T-helper 2 cell treated with Interferon-gamma antibody and Interleukin-4, amounts not matched to agents 5 μg/mL and 100 μg/mL, for 36 hours (primary cell): ENCODE data around the gene STAU1.
A peak's percentile ranks its signal among the peaks of the same experiment; 100 is the strongest.
"Not testable (repeated sequence)": the region's sequence is repeated elsewhere in the genome, so short reads cannot be mapped to it uniquely, and the experiment has no call there.

Source experiments
- DNase-seq: peaks from one replicate; pipeline ENCODE4 v3.0.0; 2021; ENCODE audit warnings: low spot score
- H3K27ac Mint-ChIP-seq: one replicate; pipeline ENCODE4 v1.8.0; 2021; ENCODE audit warnings: mild to moderate bottlenecking, mixed read lengths
- H3K27me3 Mint-ChIP-seq: one replicate; pipeline ENCODE4 v1.8.0; 2021; ENCODE audit warnings: low read depth, mixed read lengths
- H3K36me3 Mint-ChIP-seq: one replicate; pipeline ENCODE4 v1.8.0; 2021; ENCODE audit warnings: low read depth, mixed read lengths
- H3K4me1 Mint-ChIP-seq: one replicate; pipeline ENCODE4 v1.8.0; 2021; ENCODE audit warnings: low read depth, mixed read lengths
- H3K4me3 Mint-ChIP-seq: one replicate; pipeline ENCODE4 v1.8.0; 2022; ENCODE audit warnings: mild to moderate bottlenecking, moderate library complexity, mixed read lengths
- H3K9me3 Mint-ChIP-seq: one replicate; pipeline ENCODE4 v1.8.0; 2021; ENCODE audit warnings: mixed read lengths

Gene STAU1

GRCh38 chr20:49186535-49187329 is 1.4 kb downstream of the STAU1 start:
- no peaks in the 10 kb centered on the region for H3K9me3 Mint-ChIP-seq
- DNase-seq: peak; percentile 63
- H3K27ac Mint-ChIP-seq: peak overlapping the region; percentile 75
- peaks cover 43% of the 10 kb centered on the region for H3K4me1 Mint-ChIP-seq
- peaks cover 2% of the 10 kb centered on the region for H3K27me3 Mint-ChIP-seq
- peak overlapping the region; percentile 87 for H3K4me3 Mint-ChIP-seq
- H3K36me3 Mint-ChIP-seq: peaks cover 14% of the 10 kb centered on the region

DNA sequence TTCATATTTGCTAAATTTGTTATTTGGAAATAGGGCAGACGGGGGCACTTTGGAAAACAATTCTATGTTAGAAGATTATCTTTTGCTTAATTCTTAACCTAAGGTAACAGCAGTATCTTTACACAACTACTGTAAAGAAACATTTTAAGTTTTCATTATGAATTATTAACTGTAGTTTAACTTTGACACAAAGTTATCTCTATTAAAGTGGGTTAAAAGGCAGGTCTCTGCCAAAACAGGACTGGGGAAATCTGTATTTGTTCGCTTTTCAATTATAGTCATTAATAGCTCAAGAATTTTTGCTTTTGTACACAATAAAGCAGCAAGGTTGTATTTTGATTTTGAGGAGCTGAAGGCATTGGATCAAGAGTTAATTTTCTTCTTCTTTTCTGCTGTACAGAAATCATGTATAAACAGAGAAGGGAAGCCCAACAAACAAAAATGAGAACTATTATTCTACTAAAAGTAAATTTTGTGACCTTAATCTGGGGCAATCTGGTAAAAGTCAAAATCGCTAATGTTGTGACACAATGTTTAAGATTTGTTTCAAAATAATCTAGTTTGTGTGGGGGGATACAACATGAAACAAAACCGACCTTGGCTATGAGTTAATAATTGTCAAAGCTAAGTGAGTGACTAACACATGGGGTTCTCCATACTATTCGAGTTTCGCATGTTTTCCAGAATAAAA is 2.9 kb downstream of the STAU1 start:
- peak overlapping the region; percentile 44 for H3K4me3 Mint-ChIP-seq
- peaks cover 15% of the 10 kb centered on the region for H3K36me3 Mint-ChIP-seq
- DNase-seq: no peak
- peaks cover 2% of the 10 kb centered on the region for H3K27me3 Mint-ChIP-seq
- H3K4me1 Mint-ChIP-seq: peaks cover 52% of the 10 kb centered on the region
- H3K27ac Mint-ChIP-seq: no peak overlapping the region
- H3K9me3 Mint-ChIP-seq: no peaks in the 10 kb centered on the region

- Mint-ChIP-seq H3K27ac (no peak overlapping the region), H3K4me1 (peaks cover 55% of the 10 kb centered on the region), H3K27me3 (peaks cover 1% of the 10 kb centered on the region), H3K36me3 (peaks cover 15% of the 10 kb centered on the region), H3K4me3 (peak overlapping the region; percentile 44), H3K9me3 (no peaks in the 10 kb centered on the region)
- no peak for DNase-seq
These were observed 3.5 kb downstream of the STAU1 start for GRCh38 chr20:49184691-49185070.

GRCh38 chr20:49184084-49184501 is 4.0 kb downstream of the STAU1 start:
- peaks cover 14% of the 10 kb centered on the region for H3K36me3 Mint-ChIP-seq
- H3K9me3 Mint-ChIP-seq, H3K27me3 Mint-ChIP-seq, DNase-seq, H3K27ac Mint-ChIP-seq, H3K4me3 Mint-ChIP-seq: not testable (repeated sequence)
- peaks cover 59% of the 10 kb centered on the region for H3K4me1 Mint-ChIP-seq

DNA sequence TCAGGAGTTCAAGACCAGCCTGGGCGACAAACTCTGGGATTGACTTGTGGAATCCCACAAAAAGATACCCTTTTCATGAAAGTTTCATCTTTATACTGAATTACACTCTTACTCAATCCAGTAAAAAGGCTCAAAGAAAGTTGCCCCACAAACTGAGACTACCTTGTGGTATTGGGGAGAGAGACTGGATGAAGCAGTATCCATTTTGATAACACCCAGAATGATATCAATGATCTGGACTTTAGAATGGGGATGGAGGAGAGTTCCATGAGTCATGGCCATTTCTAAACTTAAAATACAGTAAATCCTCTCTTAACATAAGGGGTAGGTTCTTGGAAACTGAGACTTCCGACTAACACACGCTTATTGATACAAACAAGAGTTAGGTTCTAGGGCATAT is 4.7 kb downstream of the STAU1 start:
- H3K36me3 Mint-ChIP-seq: peaks cover 14% of the 10 kb centered on the region
- no peak for DNase-seq
- H3K27me3 Mint-ChIP-seq: no peaks in the 10 kb centered on the region
- H3K4me1 Mint-ChIP-seq: peaks cover 56% of the 10 kb centered on the region
- no peaks in the 10 kb centered on the region for H3K9me3 Mint-ChIP-seq
- H3K27ac Mint-ChIP-seq: no peak overlapping the region
- no peak overlapping the region for H3K4me3 Mint-ChIP-seq

- Mint-ChIP-seq H3K27ac (no peak overlapping the region), H3K4me3 (no peak overlapping the region)
These were observed 6.8 kb downstream of the STAU1 start for GRCh38 chr20:49181265-49181877.

DNA sequence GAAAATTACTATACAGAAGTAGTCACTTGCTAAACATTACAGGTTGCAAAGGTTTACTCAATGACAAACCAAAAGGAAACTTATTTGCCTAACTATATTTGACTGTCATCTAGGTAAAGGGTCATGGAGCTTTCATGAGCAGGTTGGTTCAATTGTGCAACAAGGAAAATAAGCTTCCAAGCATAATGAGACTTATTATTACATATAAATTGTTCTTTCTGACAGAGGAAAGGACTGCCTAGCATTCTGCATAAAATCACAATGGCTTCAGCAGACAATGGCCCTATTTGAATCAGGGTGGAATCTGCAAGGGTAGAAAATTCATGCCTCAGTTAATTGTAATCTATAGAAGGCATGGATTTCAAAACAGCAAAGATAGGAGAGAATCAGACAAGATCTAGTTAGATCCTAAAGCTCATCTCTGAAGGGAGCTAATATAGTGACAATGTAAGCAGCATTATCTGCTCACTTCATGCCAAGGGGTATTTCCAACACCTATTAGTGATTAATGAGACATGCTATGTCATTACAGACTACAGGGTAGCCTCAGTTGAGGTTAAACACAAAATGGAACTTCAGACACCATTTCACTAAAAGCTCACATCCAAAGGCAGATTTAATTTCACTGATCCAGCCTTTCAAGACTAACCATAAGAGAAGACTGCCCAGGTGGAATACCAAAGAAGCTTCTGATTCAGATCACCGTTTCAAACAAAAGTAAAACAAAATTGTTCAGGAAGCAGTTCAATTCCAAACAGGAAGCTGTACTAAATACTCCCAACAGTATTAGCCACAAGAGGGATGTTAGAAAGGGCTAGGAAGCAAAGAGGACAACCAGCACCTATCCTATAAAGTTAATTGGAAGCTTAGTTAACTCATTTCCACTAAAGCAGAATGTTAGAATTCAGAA is 8.5 kb downstream of the STAU1 start:
- Mint-ChIP-seq H3K27me3 (no peaks in the 10 kb centered on the region), H3K27ac (no peak overlapping the region), H3K4me3 (no peak overlapping the region), H3K4me1 (peaks cover 42% of the 10 kb centered on the region), H3K9me3 (no peaks in the 10 kb centered on the region), H3K36me3 (peaks cover 18% of the 10 kb centered on the region)
- no peak for DNase-seq

More at GRCh38 chr20:49181265-49181877, 6.8 kb downstream of the STAU1 start:
- no peaks in the 10 kb centered on the region for H3K9me3 Mint-ChIP-seq
- no peaks in the 10 kb centered on the region for H3K27me3 Mint-ChIP-seq
- peaks cover 53% of the 10 kb centered on the region for H3K4me1 Mint-ChIP-seq
- H3K36me3 Mint-ChIP-seq: peaks cover 23% of the 10 kb centered on the region
- DNase-seq: no peak

DNA sequence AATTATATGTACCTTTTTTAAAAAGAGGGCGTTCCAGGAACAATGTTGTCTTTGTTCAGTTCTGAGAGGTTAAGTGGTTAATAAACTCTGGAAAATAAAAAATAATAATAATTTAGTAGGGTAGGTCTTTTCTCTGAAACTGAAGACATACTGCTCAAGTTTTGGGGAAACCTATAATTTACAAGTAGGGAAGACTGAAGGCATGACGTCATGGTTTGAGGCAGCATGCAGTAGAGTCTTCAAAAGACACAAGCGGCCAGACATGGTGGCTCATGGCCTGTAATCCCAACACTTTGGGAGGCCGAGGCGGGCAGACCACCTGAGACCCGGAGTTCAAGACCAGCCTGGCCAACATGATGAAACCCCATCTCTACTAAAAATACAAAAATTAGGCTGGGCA is 14.0 kb downstream of the STAU1 start:
- Mint-ChIP-seq H3K4me1 (peaks cover 13% of the 10 kb centered on the region), H3K36me3 (peaks cover 38% of the 10 kb centered on the region), H3K9me3 (no peaks in the 10 kb centered on the region), H3K27me3 (no peaks in the 10 kb centered on the region), H3K27ac (no peak overlapping the region), H3K4me3 (no peak overlapping the region)
- no peak for DNase-seq

DNA sequence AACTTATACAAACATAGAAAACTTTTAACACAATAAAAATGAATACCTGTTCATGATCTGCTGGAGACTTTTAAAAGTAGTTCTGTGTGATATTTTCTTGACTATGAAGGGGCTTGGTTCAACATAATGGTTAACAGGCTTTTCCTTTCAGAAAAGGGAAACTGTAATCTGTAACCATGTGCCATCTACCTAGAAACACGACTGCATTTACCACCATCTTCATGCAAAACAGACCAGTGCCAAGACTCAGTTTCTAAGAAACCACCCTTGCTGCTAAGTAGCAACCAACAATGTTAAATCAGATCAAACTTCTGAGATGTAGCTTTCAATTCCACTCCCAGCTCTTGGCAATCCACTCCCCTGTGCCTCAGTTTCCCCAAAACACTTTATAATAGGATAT is 15.7 kb downstream of the STAU1 start:
- Mint-ChIP-seq H3K4me1 (peaks cover 29% of the 10 kb centered on the region), H3K9me3 (no peaks in the 10 kb centered on the region), H3K27me3 (no peaks in the 10 kb centered on the region), H3K27ac (no peak overlapping the region), H3K36me3 (peaks cover 31% of the 10 kb centered on the region), H3K4me3 (no peak overlapping the region)
- no peak for DNase-seq

- H3K4me3 Mint-ChIP-seq: no peak overlapping the region
- DNase-seq: no peak
- H3K9me3 Mint-ChIP-seq: no peaks in the 10 kb centered on the region
- H3K27me3 Mint-ChIP-seq: no peaks in the 10 kb centered on the region
- no peak overlapping the region for H3K27ac Mint-ChIP-seq
- H3K4me1 Mint-ChIP-seq: peaks cover 33% of the 10 kb centered on the region
- peaks cover 30% of the 10 kb centered on the region for H3K36me3 Mint-ChIP-seq
These were observed 16.2 kb downstream of the STAU1 start for GRCh38 chr20:49171909-49172308.

DNA sequence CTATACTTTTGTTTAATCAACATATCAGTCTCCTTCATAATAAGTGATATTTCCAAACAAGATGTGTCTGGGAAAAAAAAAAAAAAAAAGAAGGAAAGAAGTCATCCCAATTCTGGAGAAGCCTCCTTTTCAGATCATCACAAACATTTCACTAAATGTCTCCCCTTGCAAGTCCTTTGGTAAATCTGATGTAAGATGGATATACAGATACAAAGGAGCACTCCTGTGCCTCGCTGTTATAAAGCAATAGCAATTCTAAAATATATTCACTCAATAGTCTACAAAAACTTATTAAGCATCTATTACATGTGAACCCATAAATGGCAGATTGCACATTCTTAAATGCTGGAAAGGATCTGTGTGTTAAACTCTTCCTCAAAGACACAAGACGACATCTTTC is 17.4 kb downstream of the STAU1 start:
- H3K27ac Mint-ChIP-seq: no peak overlapping the region
- H3K4me1 Mint-ChIP-seq: peaks cover 44% of the 10 kb centered on the region
- no peaks in the 10 kb centered on the region for H3K27me3 Mint-ChIP-seq
- no peak overlapping the region for H3K4me3 Mint-ChIP-seq
- DNase-seq: no peak
- H3K36me3 Mint-ChIP-seq: peaks cover 35% of the 10 kb centered on the region
- no peaks in the 10 kb centered on the region for H3K9me3 Mint-ChIP-seq

GRCh38 chr20:49169547-49169946 is 18.6 kb downstream of the STAU1 start:
- H3K4me1 Mint-ChIP-seq: peaks cover 45% of the 10 kb centered on the region

GRCh38 chr20:49168864-49169263 is 19.3 kb downstream of the STAU1 start:
- peaks cover 45% of the 10 kb centered on the region for H3K4me1 Mint-ChIP-seq

More at GRCh38 chr20:49169547-49169946, 18.6 kb downstream of the STAU1 start:
- Mint-ChIP-seq H3K27me3 (no peaks in the 10 kb centered on the region), H3K27ac (no peak overlapping the region), H3K4me3 (no peak overlapping the region), H3K36me3 (peaks cover 37% of the 10 kb centered on the region), H3K9me3 (no peaks in the 10 kb centered on the region)
- DNase-seq: no peak

More at GRCh38 chr20:49168864-49169263, 19.3 kb downstream of the STAU1 start:
- H3K27ac Mint-ChIP-seq, H3K4me3 Mint-ChIP-seq, H3K9me3 Mint-ChIP-seq, DNase-seq, H3K27me3 Mint-ChIP-seq: not testable (repeated sequence)
- H3K36me3 Mint-ChIP-seq: peaks cover 38% of the 10 kb centered on the region
